ENCODE results near the gene TBK1. TPM values are rescaled to one million over a fixed set of nuclear protein-coding genes. Genes with fewer than 3 reads are reported as not detected.

The TBK1 gene
- total and polyA plus RNA-seq, 7 donors, result 11.7 to 30.0 (median 23.5) TPM

- H3K9me3 ChIP-seq, result no peaks in the 10 kb centered on the region
- DNase-seq, result no peak
- H3K4me3 ChIP-seq, result no peak overlapping the region
- H3K27me3 ChIP-seq, result no peaks in the 10 kb centered on the region
- intact Hi-C loops (cut with DNase I), result loop anchor here (10.0 kb wide), 2 partner anchors 287 to 303 kb away; no protein-coding TSS in a partner anchor
- no peak overlapping the region for H3K27ac ChIP-seq
- peaks cover 1 to 29% (median 19%) of the 10 kb centered on the region in 4 donors for H3K36me3 ChIP-seq
- H3K4me1 ChIP-seq, result peaks cover 0 to 21% (median 11%) of the 10 kb centered on the region in 4 donors
- TF ChIP-seq CTCF (IDR thresholded peaks at IDR 0.05) (no peak), EP300 (IDR thresholded peaks at IDR 0.05) (no peak), POLR2AphosphoS5 (IDR thresholded peaks at IDR 0.05) (no peak), POLR2A (IDR thresholded peaks at IDR 0.05) (no peak)
- 89 to 91% methylated on average over 9 of the region's 9 CpGs for WGBS, 2 donors
Observed at GRCh38 chr12:64407342-64408223, 44.3 kb upstream of the TBK1 start.

DNA sequence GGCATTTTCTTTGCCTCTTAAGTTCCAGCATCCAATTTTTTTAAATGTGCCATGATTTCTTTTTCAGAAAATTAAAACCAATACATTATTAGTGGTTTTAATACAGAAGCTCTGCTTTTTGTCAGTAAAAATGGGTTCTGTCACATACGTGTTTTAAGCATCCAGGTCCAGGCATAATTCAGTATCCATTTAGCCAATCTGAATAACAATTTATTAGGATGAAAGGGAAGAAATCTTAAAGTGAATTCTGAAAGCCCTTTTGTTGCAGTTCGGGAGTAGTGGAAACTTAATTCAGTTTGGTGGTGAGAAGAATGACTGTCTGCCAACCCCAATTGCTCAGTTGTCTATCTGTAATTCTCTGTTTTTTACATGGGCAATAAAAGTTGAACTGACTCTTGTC is 40.5 kb upstream of the TBK1 start:
- TF ChIP-seq CTCF (IDR thresholded peaks at IDR 0.05) (no peak), POLR2A (IDR thresholded peaks at IDR 0.05) (no peak), EP300 (IDR thresholded peaks at IDR 0.05) (no peak), POLR2AphosphoS5 (IDR thresholded peaks at IDR 0.05) (no peak)
- Histone ChIP-seq H3K9me3 (no peaks in the 10 kb centered on the region), H3K4me1 (peaks cover 0 to 1% (median 0%) of the 10 kb centered on the region in 4 donors), H3K27me3 (no peaks in the 10 kb centered on the region), H3K27ac (no peak overlapping the region), H3K4me3 (no peak overlapping the region), H3K36me3 (peaks cover 16 to 66% (median 21%) of the 10 kb centered on the region in 4 donors)
- intact Hi-C loops (cut with DNase I), result no loop called here
- DNase-seq, result no peak
- 95 to 96% methylated on average over 2 of the region's 2 CpGs for WGBS, 2 donors

- TF ChIP-seq POLR2A (IDR thresholded peaks at IDR 0.05) (no peak), EP300 (IDR thresholded peaks at IDR 0.05) (no peak)
- Histone ChIP-seq H3K9me3 (no peaks in the 10 kb centered on the region), H3K4me1 (no peaks in the 10 kb centered on the region), H3K27ac (no peak overlapping the region), H3K4me3 (no peak overlapping the region), H3K27me3 (no peaks in the 10 kb centered on the region), H3K36me3 (peaks cover 16 to 77% (median 29%) of the 10 kb centered on the region in 4 donors)
- intact Hi-C loops (cut with DNase I), result no loop called here
- no peak for DNase-seq
- WGBS, 2 donors, result 96 to 99% methylated on average over 2 of the region's 2 CpGs
Observed at GRCh38 chr12:64412459-64412858, 39.5 kb upstream of the TBK1 start.

- no peaks in the 10 kb centered on the region for H3K4me1 ChIP-seq
- 85 to 91% methylated on average over 2 of the region's 2 CpGs for WGBS, 2 donors
- no peak overlapping the region for H3K4me3 ChIP-seq
- no peak overlapping the region for H3K27ac ChIP-seq
- H3K9me3 ChIP-seq, result no peaks in the 10 kb centered on the region
- intact Hi-C loops (cut with DNase I), result no loop called here
- TF ChIP-seq CTCF (IDR thresholded peaks at IDR 0.05), result no peak
- H3K36me3 ChIP-seq, result peaks cover 16 to 91% (median 35%) of the 10 kb centered on the region in 4 donors
- no peak for DNase-seq
- H3K27me3 ChIP-seq, result no peaks in the 10 kb centered on the region
Observed at GRCh38 chr12:64413884-64414283, 38.0 kb upstream of the TBK1 start.

DNA sequence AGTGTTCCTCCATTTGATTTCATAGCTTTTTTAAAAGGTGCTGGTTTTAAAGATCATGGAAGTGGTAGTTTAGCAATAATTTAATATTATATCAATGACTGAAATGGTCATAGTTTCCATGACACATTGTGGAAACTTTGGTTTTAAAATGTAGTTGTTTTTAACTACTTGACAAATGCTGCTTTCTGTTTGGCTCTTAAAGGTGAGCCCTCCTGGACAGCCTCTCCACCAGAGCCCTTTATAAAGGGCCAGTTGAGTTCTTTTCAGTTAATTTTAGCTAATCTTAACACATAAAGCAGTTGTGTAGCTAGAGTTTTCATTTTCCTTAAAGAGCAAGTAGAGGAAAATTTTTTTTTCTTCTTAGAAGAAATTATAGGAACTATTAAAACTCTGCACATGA is 33.7 kb upstream of the TBK1 start:
- Histone ChIP-seq H3K36me3 (peaks cover 5 to 99% (median 45%) of the 10 kb centered on the region in 4 donors), H3K27me3 (no peaks in the 10 kb centered on the region), H3K27ac (no peak overlapping the region), H3K9me3 (no peaks in the 10 kb centered on the region), H3K4me3 (no peak overlapping the region), H3K4me1 (no peaks in the 10 kb centered on the region)
- TF ChIP-seq CTCF (IDR thresholded peaks at IDR 0.05) (no peak), POLR2AphosphoS5 (IDR thresholded peaks at IDR 0.05) (no peak), EP300 (IDR thresholded peaks at IDR 0.05) (no peak)
- intact Hi-C loops (cut with DNase I), result no loop called here
- no peak for DNase-seq
